ENCODE measurements around the gene RASGEF1C.

The RASGEF1C gene

GRCh38 chr5:180170810-180171567, 38.0 kb downstream of the RASGEF1C start:
- no peaks in the 10 kb centered on the region for H3K27me3 ChIP-seq (ENCODE audit: insufficient read depth, low read length, poor library complexity, severe bottlenecking)

GRCh38 chr5:180170106-180170809, 38.8 kb downstream of the RASGEF1C start:
- H3K9me2 ChIP-seq (replicated peaks; ENCODE audit: low read depth, low read length), result no peaks in the 10 kb centered on the region
- no peak overlapping the region for H3K4me2 ChIP-seq (ENCODE audit: low read depth, low read length, poor library complexity, severe bottlenecking)
- no peaks in the 10 kb centered on the region for H3K36me3 ChIP-seq (ENCODE audit: insufficient read depth, low read length)
- TF ChIP-seq EZH2phosphoT487 (IDR thresholded peaks at IDR 0.05; ENCODE audit: borderline replicate concordance) (no peak), CTCF (conservative IDR thresholded peaks at IDR 0.05; ENCODE audit: low read length) (no peak)
- no peaks in the 10 kb centered on the region for H3K79me2 ChIP-seq (ENCODE audit: insufficient read depth, low read length)
- H3K9me3 ChIP-seq (ENCODE audit: insufficient read depth, low read depth, low read length), result no peaks in the 10 kb centered on the region
- H3K9ac ChIP-seq (ENCODE audit: low read depth, low read length, poor library complexity, severe bottlenecking), result no peak overlapping the region
- H3K27me3 ChIP-seq (ENCODE audit: insufficient read depth, low read length, poor library complexity, severe bottlenecking), result no peaks in the 10 kb centered on the region
- H3K4me1 ChIP-seq (ENCODE audit: insufficient read depth, low read length, poor library complexity, severe bottlenecking), result no peaks in the 10 kb centered on the region
- H4K20me1 ChIP-seq (ENCODE audit: insufficient read depth, low read length, poor library complexity, severe bottlenecking), result no peaks in the 10 kb centered on the region
- H3K4me3 ChIP-seq (ENCODE audit: low read length, poor library complexity, severe bottlenecking), result no peak overlapping the region
- H3F3A ChIP-seq (ENCODE audit: low read depth), result no peaks in the 10 kb centered on the region
- H2AFZ ChIP-seq (ENCODE audit: low read length), result no peak overlapping the region

More at GRCh38 chr5:180170810-180171567, 38.0 kb downstream of the RASGEF1C start:
- TF ChIP-seq EZH2phosphoT487 (IDR thresholded peaks at IDR 0.05; ENCODE audit: borderline replicate concordance) (no peak), CTCF (conservative IDR thresholded peaks at IDR 0.05; ENCODE audit: low read length) (no peak)
- Histone ChIP-seq H3F3A (ENCODE audit: low read depth) (no peaks in the 10 kb centered on the region), H3K4me3 (ENCODE audit: low read length, poor library complexity, severe bottlenecking) (no peak overlapping the region), H3K9ac (ENCODE audit: low read depth, low read length, poor library complexity, severe bottlenecking) (no peak overlapping the region), H3K79me2 (ENCODE audit: insufficient read depth, low read length) (no peaks in the 10 kb centered on the region), H3K9me3 (ENCODE audit: insufficient read depth, low read depth, low read length) (no peaks in the 10 kb centered on the region), H3K36me3 (ENCODE audit: insufficient read depth, low read length) (no peaks in the 10 kb centered on the region), H3K4me2 (ENCODE audit: low read depth, low read length, poor library complexity, severe bottlenecking) (no peak overlapping the region), H3K4me1 (ENCODE audit: insufficient read depth, low read length, poor library complexity, severe bottlenecking) (no peaks in the 10 kb centered on the region), H3K9me2 (replicated peaks; ENCODE audit: low read depth, low read length) (no peaks in the 10 kb centered on the region), H4K20me1 (ENCODE audit: insufficient read depth, low read length, poor library complexity, severe bottlenecking) (no peaks in the 10 kb centered on the region), H2AFZ (ENCODE audit: low read length) (no peak overlapping the region)

DNA sequence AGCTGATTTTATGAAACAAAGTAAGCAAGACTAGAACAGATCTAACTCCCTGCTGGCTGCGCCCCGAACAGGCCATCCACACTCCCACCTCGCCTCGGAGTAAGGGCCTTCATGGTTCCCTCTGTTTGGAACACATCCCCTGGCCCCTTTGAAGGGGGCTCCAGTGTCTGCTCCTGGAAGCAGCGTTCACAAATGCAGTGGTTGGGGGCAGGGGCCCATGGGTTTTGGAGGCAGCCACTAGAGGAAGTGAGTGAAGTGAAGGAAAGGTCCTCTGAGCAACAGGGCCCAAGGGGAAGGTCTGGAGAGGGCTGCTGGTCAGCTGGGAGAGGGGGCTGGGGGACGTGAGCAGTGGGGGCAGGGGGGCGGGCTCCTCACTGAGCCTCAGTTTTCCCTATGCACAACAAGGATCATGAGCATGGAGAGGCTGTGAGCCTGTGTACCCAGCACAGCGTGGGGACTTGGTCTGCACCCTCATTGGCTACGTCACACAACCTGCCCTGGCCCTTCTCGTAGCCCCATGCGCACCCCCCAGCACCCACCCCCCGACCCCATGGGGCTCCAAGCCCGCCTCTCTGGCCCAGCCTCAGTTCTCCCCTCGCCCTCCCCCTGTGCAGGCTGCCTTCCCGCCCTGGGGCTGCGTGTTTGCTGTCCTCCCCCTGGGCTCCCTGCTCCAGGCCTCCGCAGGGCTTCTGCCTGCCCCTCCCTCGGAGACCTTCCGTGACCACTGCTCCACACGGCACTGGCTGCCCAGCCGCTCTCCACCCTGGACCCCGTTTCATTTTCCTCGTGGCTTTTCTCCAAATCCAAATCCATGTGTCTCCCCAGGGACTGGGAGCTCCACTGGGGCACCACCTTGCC, 39.5 kb downstream of the RASGEF1C start:
- no peaks in the 10 kb centered on the region for H3K9me3 ChIP-seq (ENCODE audit: insufficient read depth, low read depth, low read length)
- no peaks in the 10 kb centered on the region for H3K79me2 ChIP-seq (ENCODE audit: insufficient read depth, low read length)
- H3K9ac ChIP-seq (ENCODE audit: low read depth, low read length, poor library complexity, severe bottlenecking), result no peak overlapping the region
- no peak overlapping the region for H2AFZ ChIP-seq (ENCODE audit: low read length)
- H3K4me2 ChIP-seq (ENCODE audit: low read depth, low read length, poor library complexity, severe bottlenecking), result no peak overlapping the region
- TF ChIP-seq EZH2phosphoT487 (IDR thresholded peaks at IDR 0.05; ENCODE audit: borderline replicate concordance) (no peak), CTCF (conservative IDR thresholded peaks at IDR 0.05; ENCODE audit: low read length) (no peak)
- H4K20me1 ChIP-seq (ENCODE audit: insufficient read depth, low read length, poor library complexity, severe bottlenecking), result no peaks in the 10 kb centered on the region
- no peaks in the 10 kb centered on the region for H3F3A ChIP-seq (ENCODE audit: low read depth)
- no peak overlapping the region for H3K4me3 ChIP-seq (ENCODE audit: low read length, poor library complexity, severe bottlenecking)
- H3K4me1 ChIP-seq (ENCODE audit: insufficient read depth, low read length, poor library complexity, severe bottlenecking), result no peaks in the 10 kb centered on the region
- H3K27me3 ChIP-seq (ENCODE audit: insufficient read depth, low read length, poor library complexity, severe bottlenecking), result no peaks in the 10 kb centered on the region
- H3K9me2 ChIP-seq (replicated peaks; ENCODE audit: low read depth, low read length), result no peaks in the 10 kb centered on the region
- H3K36me3 ChIP-seq (ENCODE audit: insufficient read depth, low read length), result no peaks in the 10 kb centered on the region
